ENCODE results near the gene TET2.
A peak's percentile ranks its signal among the peaks of the same experiment; 100 is the strongest.
"Not testable (repeated sequence)": the region's sequence is repeated elsewhere in the genome, so short reads cannot be mapped to it uniquely, and the experiment has no call there.

TET2 gene

DNA sequence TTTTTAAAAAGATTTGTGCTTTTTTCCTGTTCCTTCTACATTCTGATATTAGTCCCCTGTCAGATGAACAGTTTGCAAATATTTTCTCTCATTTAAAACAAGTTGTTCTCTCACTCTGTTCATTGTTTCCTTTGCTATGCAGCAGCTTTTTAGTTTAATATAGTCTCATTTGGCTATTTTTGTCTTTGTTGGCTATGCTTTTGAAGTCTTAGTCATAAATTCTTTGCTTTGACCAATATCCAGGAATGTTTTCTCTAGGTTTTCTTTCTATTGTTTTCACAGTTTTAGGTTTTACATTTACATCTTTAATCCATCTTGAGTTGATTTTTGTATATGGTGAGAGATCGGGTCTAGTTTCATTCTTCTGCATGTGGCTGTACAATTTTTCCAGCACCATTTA lies 136.8 kb downstream of the TET2 start:
- no peak for DNase-seq (ENCODE audit: low read depth in 1 of 2, low spot score in 1 of 2)

DNA sequence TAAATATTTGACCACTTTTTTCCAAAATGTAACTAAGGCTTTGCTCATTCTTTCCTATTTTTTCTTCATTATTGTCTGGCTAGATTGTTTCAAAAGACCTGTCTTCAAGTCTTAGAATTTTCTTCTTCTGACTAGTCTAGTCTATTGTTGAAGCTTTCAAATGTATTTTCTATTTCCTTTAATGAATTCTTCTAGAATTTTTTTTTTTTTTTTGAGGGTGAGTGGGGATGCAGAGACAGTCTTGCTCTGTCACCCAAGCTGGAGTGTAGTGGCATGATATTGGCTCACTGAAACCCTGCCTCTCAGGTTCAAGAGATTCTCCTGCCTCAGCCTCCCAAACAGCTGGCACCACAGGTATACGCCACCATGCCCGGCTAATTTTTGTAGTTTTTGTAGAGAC lies 141.4 kb downstream of the TET2 start:
- DNase-seq (ENCODE audit: low read depth in 1 of 2, low spot score in 1 of 2) = no peak

DNA sequence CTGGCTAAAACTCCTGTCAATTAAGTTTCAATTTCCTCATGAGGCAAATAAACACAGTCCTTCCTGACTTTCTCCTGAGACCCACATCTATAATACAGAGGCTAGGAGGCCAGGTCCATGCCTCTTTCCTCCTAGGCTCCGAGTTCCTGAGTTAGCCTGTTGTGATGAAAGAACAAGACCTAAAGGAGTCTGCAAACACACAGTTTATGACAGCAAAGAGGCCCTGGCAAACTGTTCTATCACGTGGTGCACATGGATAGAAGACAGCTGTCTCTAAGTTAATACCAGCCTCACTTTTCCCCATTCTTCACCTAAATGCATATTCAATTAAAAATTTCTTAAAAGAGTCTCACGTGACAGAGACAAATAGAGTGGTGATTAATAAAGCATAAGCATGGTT lies 145.2 kb downstream of the TET2 start:
- DNase-seq (ENCODE audit: low read depth in 1 of 2, low spot score in 1 of 2) = no peak

DNA sequence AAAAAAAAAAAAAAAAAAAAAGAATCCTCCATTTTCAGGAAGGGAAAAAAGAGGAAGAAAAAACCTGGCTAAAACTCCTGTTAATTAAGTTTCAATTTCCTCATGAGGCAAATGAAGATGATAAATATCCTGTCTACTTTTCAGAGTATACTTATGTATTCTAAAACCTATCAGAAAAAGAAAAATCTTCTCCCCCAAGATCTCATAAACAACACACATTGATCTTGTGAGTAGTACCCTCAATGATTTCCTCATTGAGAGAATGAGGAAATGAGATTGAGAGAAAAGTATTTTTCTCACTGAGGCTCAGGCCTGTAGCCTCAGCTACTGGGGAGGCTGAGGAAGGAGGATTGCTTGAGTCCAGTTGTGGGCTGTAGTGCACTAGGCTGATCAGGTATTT lies 146.7 kb downstream of the TET2 start:
- no peak for DNase-seq (ENCODE audit: low read depth in 1 of 2, low spot score in 1 of 2)

DNA sequence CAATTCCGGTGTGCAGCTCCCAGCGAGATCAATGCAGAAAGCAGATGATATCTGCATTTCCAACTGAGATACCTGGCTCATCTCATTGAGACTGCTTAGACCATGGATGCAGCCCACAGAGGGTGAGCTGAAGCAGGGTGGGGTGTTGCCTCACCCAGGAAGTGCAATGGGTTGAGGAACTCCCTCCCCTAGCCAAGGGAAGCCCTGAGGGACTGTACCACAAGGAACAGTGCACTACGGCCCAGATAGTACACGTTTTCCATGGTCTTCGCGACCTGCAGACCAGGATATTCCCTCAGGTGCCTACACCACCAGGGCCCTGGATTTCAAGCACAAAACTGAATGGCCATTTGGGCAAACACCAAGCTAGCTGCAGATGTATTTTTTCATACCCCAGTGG lies 150.0 kb downstream of the TET2 start:
- no peak for DNase-seq (ENCODE audit: low read depth in 1 of 2, low spot score in 1 of 2)

DNA sequence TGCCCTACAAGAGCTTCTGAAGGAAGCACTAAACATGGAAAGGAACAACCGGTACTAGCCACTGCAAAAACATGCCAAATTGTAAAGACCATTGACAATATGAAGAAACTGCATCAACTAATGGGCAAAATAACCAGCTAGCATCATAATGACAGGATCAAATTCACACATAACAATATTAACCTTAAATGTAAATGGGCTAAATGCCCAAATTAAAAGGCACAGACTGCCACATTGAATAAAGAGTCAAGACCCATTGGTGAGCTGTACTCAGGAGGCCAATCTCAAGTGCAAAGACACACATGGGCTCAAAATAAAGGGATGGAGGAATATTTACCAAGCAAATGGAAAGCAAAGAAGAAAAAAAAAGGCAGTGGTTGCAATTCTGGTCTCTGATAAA lies 152.4 kb downstream of the TET2 start:
- DNase-seq (ENCODE audit: low read depth in 1 of 2, low spot score in 1 of 2) = not testable (repeated sequence)

DNA sequence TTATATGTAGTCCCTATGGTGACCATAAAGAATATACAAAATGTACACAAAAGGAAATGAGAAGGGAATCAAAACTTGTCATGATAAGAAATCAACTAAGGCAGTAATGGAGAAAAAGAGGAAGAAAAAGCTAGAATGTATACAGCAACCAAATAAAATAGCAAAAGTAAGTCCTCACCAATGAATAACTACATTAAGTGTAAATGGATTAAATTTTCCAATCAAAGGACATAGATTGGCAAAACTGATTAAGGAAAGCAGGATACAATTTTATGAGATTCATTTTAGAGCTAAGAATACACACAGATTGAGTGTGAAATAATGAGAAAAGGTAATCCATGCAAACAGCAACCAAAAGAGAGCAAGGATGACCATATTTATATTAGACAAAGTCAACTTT lies 157.4 kb downstream of the TET2 start:
- no peak for DNase-seq (ENCODE audit: low read depth in 1 of 2, low spot score in 1 of 2)

DNA sequence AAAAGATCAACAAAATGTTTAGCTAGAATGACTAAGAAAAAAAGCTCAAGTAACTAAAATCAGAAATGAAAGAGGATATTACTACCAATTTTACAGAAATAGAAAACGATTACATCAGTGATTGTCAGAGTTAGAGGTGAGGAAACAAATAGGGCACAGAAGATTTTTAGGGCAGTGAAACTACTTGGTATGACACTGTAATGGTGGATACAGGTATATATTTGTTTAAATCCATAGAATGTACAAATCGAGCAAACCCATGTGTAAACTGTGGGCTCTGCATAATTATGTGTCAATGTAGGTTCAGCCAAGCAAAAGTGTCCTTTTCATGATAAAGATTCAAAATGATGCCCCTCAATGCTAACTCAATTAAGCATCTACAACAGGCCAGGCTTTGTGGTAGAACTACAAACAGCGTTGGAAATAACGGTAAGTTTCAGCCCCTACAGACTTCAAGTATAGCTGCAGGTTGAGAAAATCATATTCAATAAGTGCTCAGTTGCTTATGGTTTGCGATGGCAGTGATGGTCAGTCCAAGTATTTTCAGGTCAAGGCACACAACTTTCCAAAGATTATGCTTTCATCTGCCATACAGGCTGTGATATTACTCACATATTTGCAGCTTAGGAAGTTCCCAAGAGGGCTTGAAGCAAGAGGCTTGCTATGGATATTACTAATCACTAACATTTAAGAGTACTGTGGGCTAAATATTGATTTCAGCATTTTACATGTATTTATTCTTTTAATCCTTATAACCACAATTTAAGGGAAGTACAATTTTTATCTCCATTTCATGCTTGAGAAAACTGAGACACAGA lies 158.6 kb downstream of the TET2 start:
- no peak for DNase-seq (ENCODE audit: low read depth in 1 of 2, low spot score in 1 of 2)

DNA sequence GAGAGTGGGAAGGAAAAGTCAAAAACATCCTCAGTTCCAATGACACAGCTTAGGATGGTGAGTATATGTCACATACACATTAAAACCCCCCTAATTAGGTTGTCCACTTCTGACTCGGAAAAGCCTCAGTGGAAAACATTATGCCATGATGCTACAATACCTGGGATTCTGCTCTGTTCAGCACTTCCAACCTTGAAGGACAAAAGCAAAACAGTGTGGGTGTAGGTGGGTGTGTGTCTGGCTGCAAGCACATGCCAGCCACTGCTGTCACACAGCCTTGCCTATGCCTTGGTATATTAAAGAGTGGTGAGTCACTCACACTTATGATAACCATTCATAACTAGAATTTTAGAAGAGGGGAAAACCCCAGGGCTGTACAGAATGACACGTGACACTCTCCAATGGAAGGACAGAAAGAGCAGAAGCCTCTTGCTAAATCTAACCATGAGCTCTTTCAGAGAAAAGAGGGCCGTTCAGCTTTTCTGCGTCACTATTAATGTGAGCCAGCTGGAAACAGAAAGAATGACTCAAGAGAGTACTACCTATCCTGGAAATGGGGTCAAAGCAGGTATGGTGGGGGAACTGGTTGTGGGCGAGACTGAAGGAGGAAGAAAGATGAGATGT lies 159.6 kb downstream of the TET2 start:
- peak in 1 of 2 donors; percentile 9 for DNase-seq (ENCODE audit: low read depth in 1 of 2, low spot score in 1 of 2)

DNA sequence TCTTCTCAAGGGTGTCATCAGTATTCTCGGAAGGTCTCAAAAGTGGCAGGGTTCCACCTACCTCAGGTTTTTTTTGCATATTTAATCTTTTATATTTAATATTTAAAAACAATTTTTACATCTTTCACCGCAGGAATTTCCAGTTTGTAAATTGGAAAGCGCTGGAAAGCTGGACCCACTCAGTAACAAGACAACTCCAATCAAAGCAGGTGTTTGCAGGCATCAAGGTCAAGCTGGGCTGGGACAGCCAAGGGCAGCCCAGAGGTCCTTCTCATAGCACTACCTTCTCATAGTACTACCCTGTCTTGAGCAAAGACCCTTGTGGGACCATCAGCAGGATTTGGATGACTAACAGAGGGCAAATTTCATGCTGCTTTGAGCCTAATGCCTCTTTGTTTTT lies 160.1 kb downstream of the TET2 start:
- DNase-seq (ENCODE audit: low read depth in 1 of 2, low spot score in 1 of 2) = no peak

DNA sequence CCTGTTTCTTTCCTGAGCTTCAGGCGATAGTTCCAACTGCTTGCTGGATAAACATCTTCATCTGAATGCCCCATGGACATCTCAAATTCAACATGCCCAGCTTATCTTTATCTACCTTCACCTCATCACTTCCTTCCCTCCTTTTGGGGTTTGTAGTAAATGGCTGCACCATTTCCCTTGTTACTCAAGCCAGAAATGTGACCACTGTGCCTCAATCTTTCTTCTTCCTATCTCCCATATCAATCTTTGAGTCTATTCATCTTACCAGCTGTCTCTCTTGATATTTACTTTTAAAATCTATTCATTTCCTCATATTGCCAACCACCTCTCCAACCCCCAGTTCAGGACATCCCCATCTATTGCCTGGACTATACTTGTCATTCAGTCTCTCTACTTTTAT lies 171.8 kb downstream of the TET2 start:
- no peak for DNase-seq (ENCODE audit: low read depth in 1 of 2, low spot score in 1 of 2)

DNA sequence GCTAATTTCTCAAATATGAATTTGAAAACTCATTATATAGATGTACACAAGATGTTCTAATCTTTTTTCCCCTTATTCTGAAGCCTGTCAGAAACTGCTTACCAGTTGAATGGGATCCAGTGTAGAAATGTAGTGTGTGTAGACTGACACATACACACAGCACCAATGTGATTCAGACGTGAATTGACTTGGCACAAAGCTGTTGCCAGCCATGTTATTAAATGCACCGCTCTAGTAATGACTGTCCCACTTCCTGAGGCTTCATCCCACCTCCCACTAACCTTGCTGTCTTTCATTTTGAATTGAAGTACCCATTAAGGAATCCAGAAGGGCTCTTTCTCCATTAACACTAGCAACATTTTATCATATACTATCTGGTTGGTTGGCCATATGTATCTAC lies 180.5 kb downstream of the TET2 start:
- DNase-seq (ENCODE audit: low read depth in 1 of 2, low spot score in 1 of 2) = no peak

DNA sequence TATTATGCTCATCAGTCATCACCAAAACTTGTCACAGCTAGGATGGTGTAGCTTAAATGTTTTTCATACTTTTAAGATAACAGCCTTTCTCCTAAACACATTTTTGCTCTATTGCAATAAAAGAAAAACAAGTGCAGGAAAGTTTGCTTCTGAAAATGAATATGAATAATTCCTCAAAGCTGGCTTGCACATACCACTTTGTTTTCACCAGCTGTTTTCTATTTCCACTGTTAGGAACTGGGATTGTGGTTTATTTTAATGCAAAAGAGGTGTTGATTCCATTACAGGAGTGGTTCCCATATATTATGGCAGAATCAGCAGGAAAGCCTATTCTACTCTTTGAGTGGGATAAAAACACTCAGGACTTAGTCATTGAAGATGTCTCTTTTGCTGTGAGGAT lies 181.3 kb downstream of the TET2 start:
- no peak for DNase-seq (ENCODE audit: low read depth in 1 of 2, low spot score in 1 of 2)

DNA sequence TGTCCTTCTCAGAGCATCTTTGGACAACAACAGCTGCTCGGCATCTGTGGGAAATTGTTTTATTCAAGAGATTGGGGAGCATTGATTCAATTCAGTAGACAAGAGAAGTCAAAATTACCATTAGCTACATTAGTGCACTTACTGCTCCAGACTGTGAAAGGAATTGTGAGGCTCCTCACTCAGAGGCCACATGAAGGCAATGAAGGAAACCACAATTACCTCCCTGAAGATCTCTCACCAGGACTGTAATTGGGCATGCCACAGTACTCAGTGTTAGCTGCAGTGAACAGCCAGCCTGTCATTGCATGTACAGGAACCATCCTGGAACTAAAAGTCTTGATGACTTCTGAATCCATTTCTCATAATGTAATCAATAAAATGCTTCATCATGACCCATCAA lies 182.4 kb downstream of the TET2 start:
- DNase-seq (ENCODE audit: low read depth in 1 of 2, low spot score in 1 of 2) = no peak
